Putamen (tissue), 1 donor: ENCODE measurements around the gene SLC10A2.

Experiments
- DNase-seq: peaks from one replicate; pipeline ENCODE4 v3.0.0-alpha.2; 2016; ENCODE audit warnings: low spot score

SLC10A2 gene

GRCh38 chr13:103044056-103044455, 22.2 kb downstream of the SLC10A2 start:
- DNase-seq, result no peak

- DNase-seq, result no peak
Observed at GRCh38 chr13:103040006-103040405, 26.2 kb downstream of the SLC10A2 start.

- DNase-seq, result no peak
Observed at GRCh38 chr13:103039183-103039582, 27.0 kb downstream of the SLC10A2 start.

- DNase-seq, result no peak
Observed at GRCh38 chr13:103036268-103036667, 29.9 kb downstream of the SLC10A2 start.

- DNase-seq, result no peak
Observed at GRCh38 chr13:103033999-103034398, 32.2 kb downstream of the SLC10A2 start.

- DNase-seq, result no peak
Observed at GRCh38 chr13:103031332-103031873, 34.8 kb downstream of the SLC10A2 start.

- DNase-seq, result no peak
Observed at GRCh38 chr13:103030776-103031175, 35.4 kb downstream of the SLC10A2 start.

- no peak for DNase-seq
Observed at GRCh38 chr13:103029798-103030197, 36.4 kb downstream of the SLC10A2 start.

GRCh38 chr13:103022336-103022735, 43.9 kb downstream of the SLC10A2 start:
- no peak for DNase-seq

- no peak for DNase-seq
Observed at GRCh38 chr13:103018556-103018955, 47.7 kb downstream of the SLC10A2 start.

- DNase-seq, result no peak
Observed at GRCh38 chr13:103012646-103013045, 53.6 kb downstream of the SLC10A2 start.

- no peak for DNase-seq
Observed at GRCh38 chr13:103009051-103009840, 57.0 kb downstream of the SLC10A2 start.

- no peak for DNase-seq
Observed at GRCh38 chr13:103007427-103007762, 58.8 kb downstream of the SLC10A2 start.

- no peak for DNase-seq
Observed at GRCh38 chr13:103006641-103007426, 59.4 kb downstream of the SLC10A2 start.

GRCh38 chr13:103004661-103005345, 61.4 kb downstream of the SLC10A2 start:
- DNase-seq, result no peak

GRCh38 chr13:103003631-103004030, 62.6 kb downstream of the SLC10A2 start:
- no peak for DNase-seq

GRCh38 chr13:103002279-103002678, 63.9 kb downstream of the SLC10A2 start:
- no peak for DNase-seq

GRCh38 chr13:103000157-103000556, 66.1 kb downstream of the SLC10A2 start:
- DNase-seq, result no peak

- DNase-seq, result no peak
Observed at GRCh38 chr13:102999499-102999898, 66.7 kb downstream of the SLC10A2 start.
